ENCODE results near the gene STX18. TPM values are rescaled to one million over a fixed set of nuclear protein-coding genes. Genes with fewer than 3 reads are reported as not detected.

Gene STX18
- 36.7 and 40.0 TPM in 2 replicates for total RNA-seq
- long read RNA-seq, transcript STX18-201 (11 exons, 2,138 nt) = major isoform, 95 of 109 reads
- long read RNA-seq, partial matches to known transcripts = 3 of 109 reads
- long read RNA-seq, other reads (novel, unspliced or antisense) = 10 of 109 reads

DNA sequence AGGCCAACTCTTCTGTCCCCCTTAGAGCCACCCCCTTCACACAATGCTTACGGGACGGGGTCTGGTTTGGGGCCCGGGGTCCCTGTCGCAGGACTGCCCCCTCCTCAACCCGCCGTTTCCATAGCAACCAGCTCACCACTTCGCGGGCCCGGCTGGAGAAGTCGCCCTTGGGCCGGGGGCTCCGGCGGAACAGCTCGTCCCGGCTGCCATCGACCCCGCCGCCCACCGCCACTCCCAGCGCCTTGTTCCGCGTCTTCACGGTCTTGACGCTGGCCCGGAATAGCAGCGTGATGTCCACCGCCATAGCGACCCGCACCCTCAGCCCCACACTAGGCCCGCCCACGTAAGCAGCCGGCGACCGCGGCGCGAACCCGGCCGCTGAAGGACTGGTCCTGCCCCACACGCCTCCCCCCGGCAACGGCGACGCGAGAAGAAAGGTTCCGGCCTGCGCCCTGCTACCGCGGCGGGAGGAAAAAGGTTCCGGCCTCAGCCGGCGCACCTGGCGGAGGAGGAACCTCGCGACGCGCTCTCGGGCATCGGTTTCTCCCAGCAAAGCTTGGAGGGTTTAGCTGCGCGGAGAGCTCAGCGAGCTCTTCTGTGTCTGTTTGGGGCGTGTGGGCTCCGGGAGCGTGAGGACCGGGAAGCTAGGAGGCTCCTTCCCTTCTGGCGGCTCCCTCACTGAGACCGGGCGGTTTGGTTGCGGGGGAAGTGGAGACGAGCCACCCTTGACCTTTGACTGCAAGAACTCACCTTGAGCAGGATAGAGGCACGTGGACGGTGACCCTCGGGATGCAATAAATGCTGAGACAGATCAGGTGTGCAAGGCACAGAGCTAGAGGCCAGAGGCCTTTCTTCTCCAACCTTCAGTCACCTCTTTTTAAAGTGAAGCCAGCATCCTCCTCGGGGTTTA, at the start of gene STX18:
STX18 (minus strand) TSS at position 388 of the 910 bp plus-strand sequence; CDS start at position 304, 84 bp downstream.
- peak within 1 kb of the TSS; percentile 98 for H3K4me3 Mint-ChIP-seq
- H3K27me3 Mint-ChIP-seq (ENCODE audit: low read depth) = no peaks in the 10 kb centered on the region
- H3K9me3 Mint-ChIP-seq = no peaks in the 10 kb centered on the region
- DNase-seq (ENCODE audit: low read depth, low spot score) = peak; percentile 86
- TF ChIP-seq, protein P1, sequence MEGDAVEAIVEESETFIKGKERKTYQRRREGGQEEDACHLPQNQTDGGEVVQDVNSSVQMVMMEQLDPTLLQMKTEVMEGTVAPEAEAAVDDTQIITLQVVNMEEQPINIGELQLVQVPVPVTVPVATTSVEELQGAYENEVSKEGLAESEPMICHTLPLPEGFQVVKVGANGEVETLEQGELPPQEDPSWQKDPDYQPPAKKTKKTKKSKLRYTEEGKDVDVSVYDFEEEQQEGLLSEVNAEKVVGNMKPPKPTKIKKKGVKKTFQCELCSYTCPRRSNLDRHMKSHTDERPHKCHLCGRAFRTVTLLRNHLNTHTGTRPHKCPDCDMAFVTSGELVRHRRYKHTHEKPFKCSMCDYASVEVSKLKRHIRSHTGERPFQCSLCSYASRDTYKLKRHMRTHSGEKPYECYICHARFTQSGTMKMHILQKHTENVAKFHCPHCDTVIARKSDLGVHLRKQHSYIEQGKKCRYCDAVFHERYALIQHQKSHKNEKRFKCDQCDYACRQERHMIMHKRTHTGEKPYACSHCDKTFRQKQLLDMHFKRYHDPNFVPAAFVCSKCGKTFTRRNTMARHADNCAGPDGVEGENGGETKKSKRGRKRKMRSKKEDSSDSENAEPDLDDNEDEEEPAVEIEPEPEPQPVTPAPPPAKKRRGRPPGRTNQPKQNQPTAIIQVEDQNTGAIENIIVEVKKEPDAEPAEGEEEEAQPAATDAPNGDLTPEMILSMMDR (conservative IDR thresholded peaks at IDR 0.05) = no peak
- peaks cover 33% of the 10 kb centered on the region for H3K4me1 Mint-ChIP-seq
- H3K27ac Mint-ChIP-seq (ENCODE audit: unreplicated experiment) = peak within 1 kb of the TSS; percentile 97
- H3K36me3 Mint-ChIP-seq (ENCODE audit: low read depth) = no peaks in the 10 kb centered on the region

DNA sequence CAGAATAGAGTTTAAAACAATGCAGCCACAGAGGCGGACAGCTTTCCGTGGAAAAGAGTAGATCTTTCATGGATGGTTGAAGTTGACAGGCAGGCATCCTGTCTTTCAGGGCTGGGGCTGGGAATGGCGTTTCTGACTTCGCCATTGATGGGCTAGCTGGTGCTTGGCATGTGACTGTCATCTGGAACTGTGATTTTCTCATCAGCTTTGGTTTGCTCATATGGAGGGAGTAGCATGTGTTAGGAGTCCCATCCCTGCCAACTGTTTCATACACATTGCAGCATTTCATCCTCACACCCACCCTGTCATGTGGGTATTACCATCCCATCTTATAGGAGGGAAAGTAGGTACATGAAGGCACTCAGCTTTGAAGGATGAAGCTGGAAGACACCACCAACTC, 49.2 kb upstream of the STX18 start:
- Mint-ChIP-seq H3K4me1 (peaks cover 43% of the 10 kb centered on the region), H3K36me3 (ENCODE audit: low read depth) (peaks cover 27% of the 10 kb centered on the region)

DNA sequence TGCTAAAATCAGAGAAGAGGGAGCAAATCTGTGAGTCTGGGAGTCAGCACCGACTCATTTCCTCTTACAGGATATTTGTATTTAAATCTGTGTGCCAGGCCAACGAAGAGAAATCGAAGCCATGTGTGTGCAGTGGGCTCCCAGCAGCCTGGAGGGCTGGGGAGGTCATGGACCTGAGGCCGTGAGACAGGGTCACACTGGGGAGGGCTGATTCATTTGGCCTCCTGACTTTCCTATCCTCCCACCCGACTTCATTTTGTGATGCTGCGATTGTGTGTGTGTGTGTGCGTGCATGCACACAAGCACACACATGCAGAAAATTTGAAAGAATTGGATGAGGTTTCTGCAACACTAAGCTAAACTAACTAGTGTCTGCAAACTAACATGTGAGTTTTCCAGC, 48.7 kb upstream of the STX18 start:
- peaks cover 23% of the 10 kb centered on the region for H3K36me3 Mint-ChIP-seq (ENCODE audit: low read depth)
- peaks cover 48% of the 10 kb centered on the region for H3K4me1 Mint-ChIP-seq
- H3K9me3 Mint-ChIP-seq = peaks cover 14% of the 10 kb centered on the region
- TF ChIP-seq, protein P1 (conservative IDR thresholded peaks at IDR 0.05) = no peak
- no peaks in the 10 kb centered on the region for H3K27me3 Mint-ChIP-seq (ENCODE audit: low read depth)
- peak overlapping the region; percentile 77 for H3K27ac Mint-ChIP-seq (ENCODE audit: unreplicated experiment)
- no peak for DNase-seq (ENCODE audit: low read depth, low spot score)
- no peak overlapping the region for H3K4me3 Mint-ChIP-seq

More for the DNA sequence above, 49.2 kb upstream of the STX18 start:
- TF ChIP-seq, protein P1 (conservative IDR thresholded peaks at IDR 0.05) = no peak
- Mint-ChIP-seq H3K27me3 (ENCODE audit: low read depth) (no peaks in the 10 kb centered on the region), H3K9me3 (peaks cover 17% of the 10 kb centered on the region), H3K4me3 (no peak overlapping the region), H3K27ac (ENCODE audit: unreplicated experiment) (no peak overlapping the region)
- no peak for DNase-seq (ENCODE audit: low read depth, low spot score)

DNA sequence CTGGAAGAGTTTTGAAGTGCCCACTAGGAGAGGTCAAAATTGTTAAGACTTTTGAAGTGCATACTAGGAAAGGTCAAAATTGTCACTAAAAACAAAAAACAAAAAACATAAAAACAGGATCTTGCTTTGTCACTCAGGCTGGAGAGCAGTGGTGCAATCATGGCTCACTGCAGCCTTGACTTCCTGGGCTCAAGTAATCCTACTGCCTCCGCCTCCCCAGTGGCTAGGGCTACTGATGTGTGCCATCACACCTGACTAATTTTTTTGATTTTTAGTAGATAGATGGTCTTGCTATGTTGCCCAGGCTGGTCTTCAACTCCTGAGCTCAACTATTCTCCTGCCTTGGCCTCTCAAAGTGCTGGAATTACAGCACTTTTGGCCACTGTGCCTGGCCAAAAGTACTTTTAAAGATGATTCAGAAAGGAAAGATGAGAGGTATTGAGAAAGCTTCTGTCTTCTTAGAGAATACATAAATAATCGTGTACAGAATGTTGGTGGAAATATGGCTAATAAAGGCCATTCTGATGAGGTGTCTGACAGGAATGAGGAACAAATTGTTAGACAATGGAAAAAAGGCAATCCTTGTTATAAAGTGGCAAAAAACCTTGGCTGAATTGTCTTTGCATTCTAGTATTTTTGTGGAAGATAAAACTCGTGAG, 43.3 kb upstream of the STX18 start:
- no peaks in the 10 kb centered on the region for H3K27me3 Mint-ChIP-seq (ENCODE audit: low read depth)
- peak overlapping the region; percentile 0 for H3K27ac Mint-ChIP-seq (ENCODE audit: unreplicated experiment)

DNA sequence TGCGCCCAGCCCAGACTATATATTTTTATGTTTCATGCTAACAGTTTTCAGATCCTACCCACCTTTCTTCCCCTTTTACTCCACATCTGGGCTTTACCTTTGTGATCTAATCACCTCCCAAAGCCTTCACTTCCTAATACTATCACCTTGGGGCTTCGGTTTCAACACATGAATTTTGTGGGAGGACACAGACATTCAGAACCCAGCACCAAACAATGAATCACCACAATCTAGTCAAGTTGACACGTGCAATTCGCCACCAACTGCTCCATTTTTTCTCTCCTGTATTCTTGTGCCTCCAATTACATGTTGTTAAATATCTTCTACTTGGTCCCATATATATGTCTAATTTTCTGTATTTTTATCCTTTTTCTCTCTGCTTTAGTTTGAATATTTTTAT, 41.8 kb upstream of the STX18 start:
- no peak for DNase-seq (ENCODE audit: low read depth, low spot score)
- TF ChIP-seq, protein P1 (conservative IDR thresholded peaks at IDR 0.05) = no peak
- Mint-ChIP-seq H3K36me3 (ENCODE audit: low read depth) (peaks cover 14% of the 10 kb centered on the region), H3K4me1 (peaks cover 59% of the 10 kb centered on the region), H3K27me3 (ENCODE audit: low read depth) (no peaks in the 10 kb centered on the region), H3K9me3 (peaks cover 5% of the 10 kb centered on the region), H3K27ac (ENCODE audit: unreplicated experiment) (peak overlapping the region; percentile 83), H3K4me3 (no peak overlapping the region)

More for the DNA sequence above, 43.3 kb upstream of the STX18 start:
- TF ChIP-seq, protein P1 (conservative IDR thresholded peaks at IDR 0.05) = no peak
- DNase-seq (ENCODE audit: low read depth, low spot score) = no peak
- H3K4me3 Mint-ChIP-seq = no peak overlapping the region
- H3K9me3 Mint-ChIP-seq = peaks cover 5% of the 10 kb centered on the region
- peaks cover 12% of the 10 kb centered on the region for H3K36me3 Mint-ChIP-seq (ENCODE audit: low read depth)
- H3K4me1 Mint-ChIP-seq = peaks cover 49% of the 10 kb centered on the region

All from neural crest cell (in vitro differentiated cells).